ENCODE measurements around the gene GRIP1. TPM values are rescaled to one million over a fixed set of nuclear protein-coding genes. Genes with fewer than 3 reads are reported as not detected.

Gene GRIP1
- polyA plus RNA-seq, 5 donors, result 4.5 to 8.2 (median 6.5) TPM

GRCh38 chr12:66393890-66394289 lies 285.0 kb downstream of the GRIP1 start:
- no peak for DNase-seq

DNA sequence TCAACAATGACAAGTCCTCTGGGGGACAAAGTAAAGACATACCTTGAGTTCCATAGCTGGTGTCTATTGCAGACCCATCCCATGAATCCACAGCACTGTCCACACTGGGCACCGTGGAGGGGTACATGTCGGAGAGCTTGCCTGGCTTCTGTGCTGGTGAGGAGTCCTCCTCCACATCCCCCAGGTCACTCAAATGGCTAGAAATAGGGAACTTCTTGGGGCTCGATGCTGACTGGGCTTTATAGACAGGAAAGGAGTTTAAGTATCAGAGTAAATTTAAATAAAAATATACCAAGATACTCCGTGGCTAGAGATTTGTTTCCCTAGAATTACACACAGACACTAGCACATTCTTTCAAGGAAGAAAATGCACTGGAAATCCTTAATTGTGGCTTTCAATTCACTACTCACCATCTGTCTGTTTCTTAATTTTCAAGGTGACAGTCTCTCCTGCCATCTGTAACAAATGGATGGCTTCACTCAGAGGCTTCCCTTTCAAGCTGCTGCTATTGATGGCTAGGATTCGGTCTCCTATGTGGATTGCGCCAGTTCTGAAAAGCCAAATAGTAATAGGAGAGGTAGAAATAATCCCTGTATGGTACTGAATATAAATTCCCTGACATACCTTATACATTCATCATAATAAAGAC lies 286.5 kb downstream of the GRIP1 start:
- no peak for DNase-seq

GRCh38 chr12:66388517-66388916 lies 290.4 kb downstream of the GRIP1 start:
- no peak for DNase-seq

DNA sequence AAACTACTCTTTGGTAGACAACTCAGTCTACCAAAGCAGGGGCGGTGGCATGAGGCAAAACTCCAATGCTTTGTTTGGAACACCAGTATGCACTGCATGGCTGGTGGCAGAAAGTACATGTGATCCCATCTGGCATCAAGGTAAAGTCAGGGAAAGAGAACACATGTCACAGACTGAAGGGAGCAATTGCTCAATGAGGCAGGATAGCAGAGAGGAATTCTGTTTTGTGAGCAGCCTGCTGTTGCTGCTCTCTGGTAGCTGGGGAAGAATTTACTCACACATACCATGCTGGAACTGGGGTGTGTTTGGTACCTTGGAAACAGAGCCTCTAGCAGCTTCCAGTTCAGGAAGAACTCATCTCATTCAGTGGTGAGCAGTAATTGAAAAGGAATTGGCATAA lies 291.8 kb downstream of the GRIP1 start:
- DNase-seq, result no peak

GRCh38 chr12:66380769-66381535 lies 297.9 kb downstream of the GRIP1 start:
- DNase-seq, result no peak

- no peak for DNase-seq
These were observed 299.3 kb downstream of the GRIP1 start for GRCh38 chr12:66379616-66380015.

- DNase-seq, result no peak
These were observed 303.3 kb downstream of the GRIP1 start for GRCh38 chr12:66375560-66375959.

GRCh38 chr12:66371982-66372381 lies 306.9 kb downstream of the GRIP1 start:
- DNase-seq, result no peak

GRCh38 chr12:66367015-66367667 lies 311.7 kb downstream of the GRIP1 start:
- DNase-seq, result no peak

- no peak for DNase-seq
These were observed 313.0 kb downstream of the GRIP1 start for GRCh38 chr12:66365718-66366490.

- no peak for DNase-seq
These were observed 317.2 kb downstream of the GRIP1 start for GRCh38 chr12:66361703-66362102.

GRCh38 chr12:66359300-66359699 lies 319.6 kb downstream of the GRIP1 start:
- DNase-seq, result no peak

DNA sequence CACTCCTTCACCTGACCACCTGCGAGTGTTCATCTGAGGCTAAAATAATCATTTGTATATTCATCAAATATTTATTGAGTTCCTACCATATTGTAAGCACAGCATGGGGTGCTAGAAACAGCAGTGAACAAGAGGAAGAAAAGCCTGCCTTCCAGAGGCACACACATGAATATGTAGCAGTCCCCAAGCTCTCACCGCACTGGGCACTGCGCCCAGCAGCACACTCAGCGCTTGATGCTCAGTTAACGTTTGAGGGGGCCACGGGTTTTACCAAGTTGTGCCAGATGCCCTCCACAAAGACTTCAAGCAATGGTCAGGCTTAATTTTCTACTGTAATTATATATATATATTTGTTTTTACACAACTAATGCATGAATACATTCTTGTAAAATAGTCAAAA lies 324.6 kb downstream of the GRIP1 start:
- no peak for DNase-seq

DNA sequence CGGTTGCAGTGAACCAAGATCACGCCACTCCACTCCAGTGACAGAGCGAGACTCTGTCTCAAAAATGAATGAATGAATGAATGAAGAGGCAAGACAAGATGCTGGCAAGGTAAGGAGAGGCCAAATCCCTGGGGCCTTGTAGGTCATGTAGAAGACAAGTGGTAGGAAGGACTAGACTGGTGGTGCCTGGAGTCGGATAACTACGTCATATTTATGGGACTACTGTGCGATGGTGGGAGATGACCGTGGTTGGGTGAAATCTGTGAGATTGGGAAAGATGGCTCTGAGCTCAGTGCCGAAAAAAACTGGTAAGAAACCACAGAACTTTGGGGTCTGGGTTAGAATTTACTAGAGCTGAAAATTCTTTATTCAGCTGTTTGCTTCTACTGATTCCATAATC lies 326.0 kb downstream of the GRIP1 start:
- DNase-seq, result no peak

GRCh38 chr12:66352197-66352596 lies 326.7 kb downstream of the GRIP1 start:
- DNase-seq, result no peak

DNA sequence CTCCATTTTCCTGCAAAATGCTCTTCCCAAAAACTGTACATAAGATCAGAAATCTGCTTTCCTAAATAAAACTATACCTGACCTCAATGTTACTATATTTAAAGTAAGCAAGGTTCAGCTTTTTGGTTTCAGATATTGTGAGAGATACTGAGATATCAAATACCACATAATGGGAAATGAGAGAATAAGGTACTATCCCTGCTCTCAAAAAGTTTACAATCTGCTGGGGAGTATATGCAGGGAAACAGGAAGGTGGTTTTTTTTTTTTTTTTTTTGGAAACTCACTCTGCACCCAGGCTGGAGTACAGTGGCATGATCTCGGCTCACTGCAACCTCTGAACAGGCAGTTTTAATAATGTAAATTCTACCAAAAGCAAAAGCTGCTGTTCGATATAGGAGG lies 327.6 kb downstream of the GRIP1 start:
- no peak for DNase-seq

- DNase-seq, result no peak
These were observed 332.9 kb downstream of the GRIP1 start for GRCh38 chr12:66345956-66346355.

- no peak for DNase-seq
These were observed 333.7 kb downstream of the GRIP1 start for GRCh38 chr12:66345212-66345611.

- no peak for DNase-seq
These were observed 337.8 kb downstream of the GRIP1 start for GRCh38 chr12:66341126-66341525.

- no peak for DNase-seq
These were observed 338.7 kb downstream of the GRIP1 start for GRCh38 chr12:66340131-66340530.

DNA sequence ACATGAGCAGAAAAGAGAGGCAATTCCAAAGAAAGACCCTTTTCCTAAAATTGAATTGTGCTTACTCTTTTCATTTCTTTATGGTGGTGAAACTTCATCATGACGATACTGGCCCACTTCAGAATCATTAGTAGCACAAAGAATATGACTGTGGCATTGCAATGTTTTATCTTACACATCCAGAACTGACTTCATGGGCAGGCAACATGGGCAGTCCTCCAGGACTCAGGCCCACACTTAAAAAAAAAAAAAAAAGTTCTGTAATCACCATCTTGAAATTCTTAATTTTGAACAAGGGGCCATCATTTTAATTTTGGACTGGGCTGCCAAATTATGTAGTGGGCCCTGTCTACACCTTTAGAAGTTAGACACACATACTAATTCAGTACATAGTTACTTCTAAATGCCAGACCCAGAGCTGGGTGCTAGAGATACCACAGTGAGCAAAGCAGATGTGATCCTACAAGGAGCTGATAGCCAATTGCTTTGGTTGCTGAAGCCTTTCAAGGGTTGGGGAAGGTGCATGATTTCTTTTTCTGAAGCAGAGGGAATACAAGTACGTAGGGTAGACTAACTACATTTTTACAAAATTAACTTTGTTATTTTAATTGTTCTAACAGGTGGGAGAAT lies 341.4 kb downstream of the GRIP1 start:
- DNase-seq, result no peak

GRCh38 chr12:66335746-66336145 lies 343.1 kb downstream of the GRIP1 start:
- DNase-seq, result no peak

Data from right lung (tissue), 5 donors.